HG03175 (cell line): Measurements from ENCODE around the gene METTL24.
"Not testable (repeated sequence)": the region's sequence is repeated elsewhere in the genome, so short reads cannot be mapped to it uniquely, and the experiment has no call there.

ENCODE experiments used
- ATAC-seq: cut with Tn5 transposase; IDR thresholded peaks from one replicate; pipeline ENCODE4 v1.9.1; 2021; ENCODE audit warnings: mild to moderate bottlenecking, moderate library complexity; ENCODE audit not compliant: unreplicated experiment

METTL24 gene

DNA sequence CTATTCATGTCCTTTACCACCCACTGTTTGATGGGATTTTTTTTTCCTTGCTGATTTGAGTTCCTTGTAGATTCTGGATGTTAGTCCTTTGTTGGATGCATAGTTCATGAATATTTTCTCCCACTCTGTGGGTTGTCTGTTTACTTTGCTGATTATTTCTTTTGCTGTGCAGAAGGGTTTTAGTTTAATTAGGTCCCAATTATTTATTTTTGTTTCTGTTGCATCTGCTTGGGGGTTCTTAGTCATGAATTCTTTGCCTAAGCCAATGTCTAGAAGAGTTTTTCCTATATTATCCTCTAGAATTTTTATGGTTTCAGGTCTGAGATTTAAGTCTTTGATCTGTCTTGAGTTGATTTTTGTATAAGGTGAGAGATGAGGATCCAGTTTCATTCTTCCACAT, 85.4 kb downstream of the METTL24 start:
- ATAC-seq, result not testable (repeated sequence)

DNA sequence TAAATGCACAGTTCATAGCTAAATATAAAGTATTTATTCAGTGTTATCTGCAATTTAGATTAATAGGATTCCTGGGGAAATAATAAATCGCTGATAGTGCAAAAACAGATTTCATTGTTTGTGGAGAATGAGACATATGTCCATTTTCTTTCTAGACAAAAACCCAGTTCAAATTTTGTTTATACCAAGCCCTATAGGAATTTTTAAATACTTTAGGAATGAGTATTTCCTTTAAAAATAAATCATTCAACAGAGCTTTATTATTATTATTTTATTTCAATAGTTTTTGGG, 86.5 kb downstream of the METTL24 start:
- no peak for ATAC-seq

DNA sequence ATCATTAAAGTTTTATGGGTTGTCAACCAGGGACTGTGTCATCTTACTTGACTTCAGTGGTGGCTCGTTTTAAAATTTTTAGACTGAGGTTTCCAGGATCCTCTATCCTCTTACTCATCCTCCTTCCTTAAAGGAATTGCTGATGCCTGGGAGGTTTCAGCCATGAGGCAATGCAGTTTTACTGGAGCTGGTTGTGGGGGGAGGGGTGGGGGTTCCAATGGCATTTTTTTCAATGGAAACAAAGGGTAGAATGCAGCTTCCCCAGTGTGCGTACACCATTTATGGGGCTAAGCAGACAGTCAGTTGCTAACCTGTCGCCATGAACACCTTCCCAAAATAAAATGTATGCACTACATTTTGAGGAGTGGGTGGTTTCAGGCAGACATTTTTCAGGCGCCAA, 88.0 kb downstream of the METTL24 start:
- ATAC-seq, result no peak

DNA sequence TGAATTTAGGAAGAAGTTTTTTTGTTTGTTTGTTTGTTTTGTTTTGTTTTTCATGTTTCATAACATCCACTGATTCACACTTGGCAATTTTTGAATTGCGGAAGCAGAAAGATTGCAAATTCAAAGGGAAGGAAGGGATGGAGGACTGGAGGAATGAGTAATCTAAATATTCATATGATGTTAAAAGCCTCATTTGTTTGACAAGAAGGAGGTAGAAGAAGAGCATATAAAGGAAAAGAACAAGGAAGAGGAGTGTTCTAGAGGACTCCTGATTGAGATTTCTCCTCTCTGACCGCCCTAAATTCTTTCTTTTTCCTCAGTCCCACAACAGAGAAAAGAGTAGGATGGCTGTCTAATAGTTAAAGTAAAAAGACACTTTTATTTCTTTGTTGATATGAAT, 88.5 kb downstream of the METTL24 start:
- no peak for ATAC-seq

DNA sequence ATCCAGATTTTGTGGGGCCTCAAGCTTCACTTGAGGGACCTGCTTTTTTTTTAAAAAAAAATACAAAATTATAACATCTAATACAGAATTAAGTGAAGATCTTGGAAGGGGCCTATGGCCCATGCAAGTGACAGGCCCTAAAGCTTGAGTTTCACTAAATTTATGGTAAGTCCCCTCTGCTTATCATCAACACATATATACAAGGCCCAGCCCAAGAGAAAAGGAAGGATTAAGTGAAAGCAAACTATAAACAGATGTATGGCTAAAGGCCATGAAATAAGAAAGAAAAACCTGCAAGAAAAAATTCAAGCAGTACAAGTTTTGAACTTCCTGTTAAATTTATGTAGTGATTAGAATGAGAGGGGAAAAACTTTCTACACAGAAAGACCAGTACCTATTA, 91.2 kb downstream of the METTL24 start:
- no peak for ATAC-seq

DNA sequence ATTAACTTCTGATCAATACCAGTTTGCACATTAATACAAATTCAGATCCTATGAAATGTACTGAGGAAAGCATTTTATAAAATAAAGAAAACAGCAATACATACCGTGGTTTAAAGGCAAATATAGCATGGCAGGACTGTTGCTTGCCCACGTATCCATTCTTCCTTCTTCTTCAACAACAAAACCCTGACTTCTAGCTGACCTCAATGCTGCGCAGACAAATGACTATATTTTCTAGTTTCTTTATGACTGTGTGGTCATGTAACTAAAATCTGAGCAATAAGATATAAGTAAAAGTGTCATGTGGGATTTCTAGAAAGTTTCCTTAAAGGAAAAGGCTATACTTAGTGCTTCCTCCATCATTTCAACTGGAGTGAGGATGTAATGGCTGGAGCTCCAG, 92.9 kb downstream of the METTL24 start:
- ATAC-seq, result no peak

DNA sequence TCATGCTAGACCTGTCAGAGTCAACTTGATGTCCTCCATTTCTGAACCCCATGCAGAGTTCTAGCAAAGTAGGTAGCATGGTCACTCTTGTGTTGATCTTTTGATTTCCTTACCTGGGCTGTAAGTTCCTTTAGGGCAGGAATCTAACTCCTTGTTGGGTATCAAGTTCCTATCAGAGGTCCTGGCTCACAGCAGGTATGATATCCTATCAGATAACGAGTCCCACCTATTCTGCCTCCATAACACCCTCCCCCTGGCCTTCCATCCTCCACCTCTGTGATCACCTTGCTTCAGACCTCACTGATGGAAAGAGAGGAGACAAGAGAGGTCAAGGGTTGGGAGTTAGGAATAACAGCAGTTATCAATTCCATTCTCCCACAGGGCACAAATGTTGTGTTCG, 101.8 kb downstream of the METTL24 start:
- ATAC-seq, result no peak

DNA sequence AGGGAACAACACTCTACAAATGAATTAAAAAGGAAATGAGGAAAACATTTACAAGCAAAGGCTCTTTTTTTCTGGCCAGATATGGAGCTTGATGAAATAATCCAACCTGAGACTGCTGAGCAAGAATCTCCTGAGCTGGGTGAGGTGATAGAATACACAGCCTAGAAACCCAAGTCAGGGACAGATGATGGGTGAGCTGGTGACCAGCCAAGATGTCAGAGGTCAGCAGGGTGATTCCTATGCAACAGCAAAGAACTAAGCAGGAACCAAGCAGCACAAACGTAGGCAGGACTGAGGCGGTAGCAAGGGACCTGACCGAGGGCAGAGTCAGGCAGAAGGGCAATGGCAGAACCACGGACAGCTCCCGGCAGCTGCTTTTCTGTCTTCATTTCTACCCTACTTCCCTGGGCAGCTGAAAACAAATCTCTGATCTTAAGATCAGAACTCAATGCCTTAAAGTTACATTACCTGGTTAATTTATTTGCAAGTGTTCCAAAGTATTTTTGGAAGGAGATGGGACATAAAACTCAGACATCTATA, 102.9 kb downstream of the METTL24 start:
- ATAC-seq, result no peak

DNA sequence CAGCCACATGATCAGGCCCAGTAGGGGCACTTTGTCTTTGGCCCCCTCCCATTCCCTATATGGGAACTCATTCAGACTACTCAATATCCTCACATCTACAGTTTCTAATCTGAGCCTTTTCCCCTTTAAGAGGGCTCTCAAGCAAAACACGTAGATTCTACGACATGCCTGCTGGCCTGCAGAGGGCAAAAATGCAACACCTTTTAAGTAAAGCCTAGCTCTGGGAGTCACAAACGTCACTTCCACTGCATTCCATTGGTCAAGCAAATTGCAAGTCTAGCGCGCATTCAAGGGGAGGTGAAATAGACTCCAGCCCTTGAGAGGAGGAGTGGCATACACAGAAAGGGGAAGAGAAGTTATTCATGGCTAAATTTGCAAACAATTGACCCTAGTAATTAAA, 107.3 kb downstream of the METTL24 start:
- no peak for ATAC-seq

DNA sequence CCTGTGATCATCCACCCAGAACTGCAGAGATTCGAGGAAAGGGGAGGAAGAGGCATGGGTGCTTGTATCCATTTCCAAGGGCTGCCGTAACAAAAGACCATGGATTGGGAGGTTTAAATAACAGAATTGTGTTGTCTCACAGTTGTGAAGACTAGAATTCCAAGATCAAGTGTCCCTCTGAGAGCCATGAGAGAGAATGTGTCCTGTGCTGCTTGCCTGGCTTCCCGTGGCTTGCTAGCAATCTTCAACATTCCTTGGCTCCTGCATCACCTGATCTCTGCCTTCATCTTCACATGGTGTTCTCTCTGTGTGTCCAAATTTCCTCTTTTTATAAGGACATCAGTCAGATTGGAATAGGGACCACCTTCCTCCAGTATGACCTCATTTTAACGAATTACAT, 108.1 kb downstream of the METTL24 start:
- no peak for ATAC-seq

DNA sequence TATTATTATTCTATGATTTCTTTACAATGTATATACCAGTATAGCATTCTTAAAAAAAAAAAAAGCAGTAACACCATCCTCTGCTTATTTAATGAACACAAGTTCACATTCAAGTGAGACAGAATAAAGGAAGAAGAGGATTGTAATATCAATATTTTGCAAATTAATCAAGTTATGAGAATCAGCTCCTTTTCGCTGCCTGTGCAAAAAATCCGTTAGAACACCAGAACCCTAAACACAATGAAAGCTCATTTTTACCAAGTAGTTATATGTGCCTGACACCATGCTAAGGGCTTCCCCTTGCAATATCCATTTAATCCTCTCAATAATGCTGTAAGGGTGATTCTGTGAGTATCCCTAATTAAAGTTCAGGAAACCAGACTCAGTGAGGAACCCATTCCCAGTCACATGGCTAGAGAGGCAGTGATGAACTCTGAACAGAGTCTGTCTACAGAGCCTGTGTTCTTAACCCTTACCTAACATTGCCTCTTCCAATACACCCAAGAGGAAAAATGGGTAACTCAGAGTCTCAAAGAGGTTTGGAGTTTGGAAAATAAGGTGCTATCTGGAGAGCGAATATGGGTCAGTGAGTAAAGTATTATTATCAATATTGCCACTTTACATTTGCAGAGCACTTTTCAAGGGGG, 111.1 kb downstream of the METTL24 start:
- no peak for ATAC-seq

DNA sequence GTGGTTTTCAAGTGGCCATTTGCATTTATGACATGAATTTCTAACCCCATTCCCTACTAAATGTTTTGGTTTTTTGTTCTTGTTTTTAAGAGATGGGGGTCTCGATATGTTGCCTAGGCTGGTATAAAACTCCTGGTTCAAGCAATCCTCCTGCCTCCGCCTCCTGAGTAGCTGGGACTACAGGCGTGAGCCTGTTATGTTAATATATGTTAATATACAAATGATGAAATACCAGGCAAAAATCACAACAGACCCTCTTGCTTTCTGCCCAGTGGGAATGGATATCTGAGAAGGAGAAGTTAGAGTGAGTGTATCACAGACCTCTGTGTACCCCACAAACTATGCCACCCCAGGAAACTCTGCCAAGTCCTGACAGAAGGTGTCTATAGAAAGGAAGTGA, 111.8 kb downstream of the METTL24 start:
- no peak for ATAC-seq

DNA sequence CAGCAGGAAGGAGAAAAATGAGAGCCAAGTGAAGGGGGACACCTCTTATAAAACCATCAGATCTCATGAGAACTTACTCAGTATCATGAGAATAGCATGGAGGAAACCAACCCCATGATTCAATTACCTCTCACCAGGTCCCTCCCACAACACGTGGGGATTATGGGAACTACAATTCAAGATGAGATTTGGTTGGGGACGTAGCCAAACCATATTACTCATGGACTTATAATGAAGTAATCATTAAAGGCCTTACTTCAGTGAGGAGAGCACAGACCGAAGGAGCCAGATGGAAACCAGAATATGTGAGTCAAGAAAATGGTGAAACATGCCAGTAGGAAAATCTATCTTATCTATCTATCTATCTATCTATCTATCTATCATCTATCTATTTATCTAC, 113.5 kb downstream of the METTL24 start:
- not testable (repeated sequence) for ATAC-seq

DNA sequence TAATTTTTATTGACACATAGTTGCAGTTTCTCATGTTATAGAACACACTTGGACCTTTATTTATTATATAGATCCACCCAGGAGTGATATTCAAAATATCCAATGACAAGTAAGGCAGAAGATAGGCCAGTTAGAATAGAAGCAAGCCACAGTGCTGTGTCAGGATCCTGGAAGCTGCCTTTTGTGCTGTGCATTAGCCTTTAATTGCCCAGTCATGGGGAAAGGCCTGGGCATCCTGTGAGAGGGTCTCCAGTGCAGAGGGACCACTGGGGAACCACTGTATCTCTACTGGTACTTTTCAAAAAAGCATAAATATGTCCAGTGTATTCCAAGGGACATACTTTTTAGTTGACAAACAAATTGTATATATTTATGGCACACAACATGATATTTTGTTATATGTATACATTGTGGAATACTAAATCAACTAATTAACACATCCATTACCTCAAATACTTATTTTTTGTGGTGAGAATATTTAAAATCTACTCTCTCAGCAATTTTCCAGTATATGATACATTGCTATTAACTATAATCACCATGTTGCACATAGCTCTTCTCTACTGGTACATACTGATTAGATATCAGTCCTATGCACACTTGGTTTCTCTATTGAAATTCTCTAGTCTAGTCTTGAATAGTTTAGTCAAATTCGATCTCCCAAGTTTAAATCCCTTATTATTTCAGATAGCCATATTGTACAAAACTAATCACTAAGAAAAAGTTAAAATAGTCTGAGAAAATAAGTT, 118.4 kb downstream of the METTL24 start:
- ATAC-seq, result no peak

DNA sequence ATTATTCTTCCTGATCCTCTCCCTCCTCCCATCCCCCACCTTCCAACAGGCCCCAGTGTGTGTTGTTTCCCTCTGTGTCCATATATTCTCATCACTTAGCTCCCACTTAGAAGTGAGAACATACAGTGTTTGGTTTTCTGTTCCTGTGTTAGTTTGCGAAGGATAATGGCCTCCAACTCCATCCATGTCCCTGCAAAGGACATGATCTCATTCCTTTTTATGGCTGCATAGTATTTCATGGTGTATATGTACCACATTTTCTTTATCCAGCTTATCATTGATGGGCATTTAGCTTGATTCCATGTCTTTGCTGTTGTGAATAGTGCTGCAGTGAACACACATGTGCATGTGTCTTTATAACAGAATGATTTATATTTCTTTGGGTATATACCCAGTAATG, 122.1 kb downstream of the METTL24 start:
- ATAC-seq, result not testable (repeated sequence)

DNA sequence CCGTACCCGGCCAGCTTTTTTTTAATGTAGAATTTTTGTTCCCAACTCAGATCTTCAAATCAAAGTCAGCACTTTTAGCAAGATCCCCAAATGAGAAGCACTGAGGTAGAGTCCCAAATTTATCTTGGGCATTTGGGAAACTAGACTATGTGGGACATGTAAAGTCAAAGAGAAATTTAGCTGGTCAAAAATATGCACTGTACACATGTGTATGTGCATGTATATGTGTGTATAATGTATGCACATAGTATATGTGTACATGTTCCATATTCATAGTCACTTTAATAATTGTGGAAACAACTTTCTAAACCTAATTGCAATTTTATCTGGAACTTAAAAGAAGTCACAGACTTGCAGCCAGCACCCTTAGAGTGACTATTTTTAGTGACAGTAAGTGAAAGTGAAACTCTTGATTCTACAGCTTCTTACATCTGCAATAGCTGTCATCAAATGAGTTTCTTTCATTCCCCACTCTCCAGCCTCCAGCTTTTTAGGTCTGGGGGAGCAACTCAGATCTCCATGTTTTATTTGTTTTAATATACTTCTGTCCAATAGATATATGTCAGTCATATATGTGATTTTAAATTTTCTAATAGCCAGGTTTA, 124.3 kb downstream of the METTL24 start:
- peak; percentile 94 for ATAC-seq

DNA sequence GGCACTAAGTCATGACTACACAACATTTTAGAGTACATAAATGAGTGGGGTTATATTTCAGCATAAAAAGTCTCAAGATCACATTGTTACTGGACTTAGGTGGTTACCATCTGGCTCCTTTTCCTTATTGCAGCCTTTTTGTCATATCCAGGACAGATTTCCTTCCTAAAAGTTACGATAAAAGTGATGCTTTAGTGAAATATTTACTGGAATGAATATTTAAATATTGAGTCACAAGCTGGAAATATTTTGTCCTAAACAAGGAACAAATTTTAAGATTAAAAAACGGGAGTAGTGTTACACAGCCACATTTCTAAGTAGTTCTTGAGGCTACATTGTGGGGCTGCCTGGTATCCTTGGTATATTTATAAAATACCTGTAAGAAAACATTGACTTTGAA, 125.7 kb downstream of the METTL24 start:
- no peak for ATAC-seq

DNA sequence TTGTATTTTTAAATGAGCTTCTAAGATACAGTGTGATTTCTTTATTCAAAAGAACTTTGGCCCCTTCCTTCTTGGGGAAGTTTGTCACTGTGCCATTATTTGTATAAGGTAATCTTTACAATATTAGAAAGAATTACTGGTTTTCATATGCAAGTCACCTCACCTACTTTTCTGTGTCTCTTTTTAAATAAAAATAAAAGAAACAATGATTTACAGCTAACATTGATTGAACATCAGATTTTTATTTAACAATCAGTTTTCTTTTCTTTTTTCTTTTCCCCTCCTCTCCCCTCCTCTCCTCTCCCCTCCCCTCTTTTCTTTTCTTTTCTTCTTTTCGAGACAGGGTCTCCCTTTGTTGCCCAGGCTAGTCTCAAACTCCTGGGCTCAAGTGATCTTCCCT, 131.9 kb downstream of the METTL24 start:
- ATAC-seq, result no peak

DNA sequence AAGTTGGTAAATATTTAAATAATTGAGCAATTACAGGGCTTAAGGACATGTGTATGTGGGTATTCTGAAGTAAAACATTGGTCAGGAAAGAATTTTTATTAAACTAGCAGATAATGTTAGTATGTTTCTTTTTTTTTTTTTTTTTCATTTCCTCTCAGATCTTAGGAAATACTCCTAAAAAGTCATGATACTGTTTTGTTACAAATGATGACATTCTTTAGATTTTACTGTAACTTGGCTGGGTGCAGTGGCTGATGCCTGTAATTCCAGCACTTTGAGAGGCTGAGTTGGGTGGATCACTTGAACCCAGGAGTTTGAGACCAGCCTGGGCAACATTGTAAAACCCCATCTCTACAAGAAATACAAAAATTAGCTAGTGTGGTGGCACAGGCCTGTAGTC, 136.4 kb downstream of the METTL24 start:
- no peak for ATAC-seq

DNA sequence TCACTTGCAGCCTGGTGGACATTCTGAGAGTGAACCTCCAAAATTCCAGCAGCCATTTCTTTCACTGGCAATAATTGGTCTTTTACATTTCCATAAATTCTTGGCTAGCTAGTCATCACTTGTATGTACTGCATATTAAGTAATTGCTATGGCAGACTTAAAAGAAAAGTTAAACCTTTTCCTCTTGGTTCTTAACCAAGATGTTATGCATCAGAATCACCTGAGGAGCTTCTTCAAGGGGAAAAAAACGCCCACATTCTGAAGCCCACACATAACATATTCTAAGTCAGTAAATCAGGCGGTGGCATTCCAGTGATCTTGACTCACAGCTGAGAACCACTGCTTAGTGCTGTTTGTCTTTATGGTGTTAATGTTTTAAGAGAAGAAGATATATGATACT, 140.9 kb downstream of the METTL24 start:
- ATAC-seq, result no peak

DNA sequence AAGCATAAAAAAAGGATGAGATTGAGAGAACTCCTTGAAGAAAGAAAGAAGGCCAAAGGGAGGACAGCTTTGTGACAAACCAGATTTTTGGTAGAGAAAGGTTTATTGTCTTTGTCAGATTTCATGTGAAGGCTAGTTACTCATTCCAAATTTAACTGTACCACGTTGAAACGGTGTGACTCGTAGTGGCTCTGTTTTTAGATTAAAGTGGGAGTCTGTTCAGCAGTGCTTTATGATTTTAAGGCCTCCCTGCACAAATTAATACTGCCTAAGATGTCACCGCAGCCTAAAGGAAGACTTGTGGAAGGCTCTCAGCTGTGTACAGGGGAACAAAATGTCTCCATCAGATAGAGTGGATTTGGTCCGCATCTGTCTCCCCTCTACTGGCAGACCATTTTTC, 142.0 kb downstream of the METTL24 start:
- no peak for ATAC-seq

DNA sequence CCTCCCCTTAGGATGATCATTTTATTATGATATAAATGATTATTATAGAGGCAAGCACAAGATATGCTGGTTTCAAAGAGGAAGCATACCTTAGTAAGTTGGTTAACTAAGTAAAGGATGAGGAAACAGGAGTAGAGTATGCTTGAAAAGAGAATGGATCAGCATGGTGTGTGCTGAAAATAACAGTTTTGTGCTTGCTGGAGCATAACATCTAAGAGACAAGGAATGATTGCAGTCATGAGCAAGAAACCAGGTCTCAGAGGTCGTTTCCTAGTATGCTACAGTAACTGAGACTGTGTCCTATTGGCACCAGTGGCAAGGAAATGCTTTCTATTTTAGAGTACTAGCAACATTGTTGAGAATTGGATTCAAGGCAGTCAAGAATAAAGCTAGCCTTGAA, 143.8 kb downstream of the METTL24 start:
- no peak for ATAC-seq
